T-helper 1 cell treated with Interleukin-12 subunit alpha and Interleukin-12 subunit beta and Interleukin-4 antibody, amounts not matched to agents 30 μg/mL and 1 μg/mL, for 36 hours (primary cell): ENCODE measurements around the gene ABCB10.
A peak's percentile ranks its signal among the peaks of the same experiment; 100 is the strongest.
"Not testable (repeated sequence)": the region's sequence is repeated elsewhere in the genome, so short reads cannot be mapped to it uniquely, and the experiment has no call there.

Experiments used
- H3K27ac Mint-ChIP-seq: one replicate; pipeline ENCODE4 v1.8.0; 2021; ENCODE audit warnings: mild to moderate bottlenecking, mixed read lengths
- H3K27me3 Mint-ChIP-seq: one replicate; pipeline ENCODE4 v1.8.0; 2021; ENCODE audit warnings: low read depth, mixed read lengths
- H3K36me3 Mint-ChIP-seq: one replicate; pipeline ENCODE4 v1.8.0; 2021; ENCODE audit warnings: low read depth, mixed read lengths
- H3K4me1 Mint-ChIP-seq: one replicate; pipeline ENCODE4 v1.8.0; 2021; ENCODE audit warnings: low read depth, mixed read lengths
- H3K4me3 Mint-ChIP-seq: one replicate; pipeline ENCODE4 v1.8.0; 2021; ENCODE audit warnings: mild to moderate bottlenecking, moderate library complexity, mixed read lengths
- H3K9me3 Mint-ChIP-seq: one replicate; pipeline ENCODE4 v1.8.0; 2021; ENCODE audit warnings: mixed read lengths

ABCB10 gene

GRCh38 chr1:229558460-229559335 lies at the start of gene ABCB10:
Gene ABCB10, minus strand, starts transcription at chr1:229558707. Its CDS starts 55 bp downstream, at chr1:229558652.
- H3K27ac Mint-ChIP-seq: peak within 1 kb of the TSS; percentile 89
- peaks cover 2% of the 10 kb centered on the region for H3K27me3 Mint-ChIP-seq
- H3K4me3 Mint-ChIP-seq: peak within 1 kb of the TSS; percentile 89
- H3K36me3 Mint-ChIP-seq: peaks cover 8% of the 10 kb centered on the region
- no peaks in the 10 kb centered on the region for H3K9me3 Mint-ChIP-seq
- H3K4me1 Mint-ChIP-seq: peaks cover 30% of the 10 kb centered on the region

DNA sequence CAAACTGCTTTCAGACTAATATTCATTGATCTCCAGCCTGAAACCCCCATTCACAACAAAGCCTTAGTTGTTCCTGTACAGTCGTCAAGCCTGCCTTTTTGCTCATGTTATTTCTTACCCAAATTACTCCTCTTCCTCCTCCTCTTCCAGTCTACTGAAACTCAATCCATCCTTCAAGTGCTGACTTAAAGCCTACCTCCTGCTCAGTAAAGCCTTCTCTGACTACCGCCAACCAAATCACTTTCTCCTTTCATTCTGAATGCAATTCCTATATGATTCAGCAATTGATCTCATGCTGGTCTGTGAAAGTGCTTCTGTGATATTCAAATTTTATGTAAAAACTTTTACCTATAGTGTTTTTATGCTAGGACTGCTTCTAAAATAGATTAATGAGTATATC lies 48.9 kb upstream of the ABCB10 start:
- no peaks in the 10 kb centered on the region for H3K4me1 Mint-ChIP-seq
- H3K36me3 Mint-ChIP-seq: peaks cover 45% of the 10 kb centered on the region
- H3K27me3 Mint-ChIP-seq: no peaks in the 10 kb centered on the region
- H3K9me3 Mint-ChIP-seq: no peaks in the 10 kb centered on the region
- H3K27ac Mint-ChIP-seq: no peak overlapping the region
- no peak overlapping the region for H3K4me3 Mint-ChIP-seq

DNA sequence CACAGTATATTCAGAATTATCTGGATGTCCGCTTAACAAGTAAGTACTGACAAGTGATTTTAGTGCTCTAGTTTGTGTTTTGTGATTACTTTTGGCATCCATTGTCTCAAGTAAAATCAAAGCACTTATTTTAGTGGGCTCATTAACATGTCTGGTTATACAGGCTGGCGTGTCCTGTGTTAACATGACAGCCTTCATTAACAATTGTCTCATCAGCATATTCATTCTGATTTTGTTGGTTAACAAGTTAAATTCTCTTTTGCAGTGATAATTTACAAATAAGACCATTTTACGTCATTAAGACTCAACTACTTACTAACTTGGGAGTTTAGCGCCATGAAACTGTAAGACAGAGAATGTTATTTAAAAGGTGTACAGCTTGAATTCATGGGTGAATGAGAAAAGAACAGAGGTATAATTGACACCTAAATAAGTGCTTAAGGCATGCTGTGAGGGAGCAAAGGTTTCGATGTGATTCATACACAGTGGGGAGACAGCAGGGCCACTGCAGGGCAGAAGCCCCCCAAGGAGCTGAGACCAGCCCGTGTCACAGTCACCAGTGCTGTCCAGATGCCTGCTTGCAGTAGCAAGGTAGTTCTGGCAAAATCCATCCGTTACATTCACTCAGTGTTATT lies 45.0 kb upstream of the ABCB10 start:
- Mint-ChIP-seq H3K9me3 (no peaks in the 10 kb centered on the region), H3K4me1 (peaks cover 3% of the 10 kb centered on the region), H3K27me3 (no peaks in the 10 kb centered on the region), H3K27ac (no peak overlapping the region), H3K36me3 (peaks cover 38% of the 10 kb centered on the region), H3K4me3 (no peak overlapping the region)

DNA sequence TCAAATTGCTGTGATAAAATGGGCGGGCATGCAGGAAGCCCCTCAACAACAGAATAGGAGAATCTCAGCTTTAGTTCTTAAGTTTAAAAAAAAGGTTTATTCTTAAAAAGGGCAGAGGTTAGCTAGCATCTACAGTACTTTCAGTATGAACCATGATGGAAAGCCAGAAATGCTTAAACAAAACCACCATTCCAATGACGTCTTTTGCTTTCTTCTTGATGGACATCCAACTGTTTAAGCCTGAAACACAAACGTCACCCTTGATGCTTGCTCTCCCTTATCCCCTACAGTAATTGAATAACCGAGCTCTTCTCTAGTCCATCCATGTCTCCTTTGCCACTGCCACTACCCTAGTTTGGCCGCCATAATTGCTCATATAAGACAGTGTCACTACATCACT lies 41.7 kb upstream of the ABCB10 start:
- peaks cover 4% of the 10 kb centered on the region for H3K4me1 Mint-ChIP-seq
- peaks cover 33% of the 10 kb centered on the region for H3K36me3 Mint-ChIP-seq
- H3K27me3 Mint-ChIP-seq: no peaks in the 10 kb centered on the region
- no peak overlapping the region for H3K27ac Mint-ChIP-seq
- no peak overlapping the region for H3K4me3 Mint-ChIP-seq
- no peaks in the 10 kb centered on the region for H3K9me3 Mint-ChIP-seq

- H3K36me3 Mint-ChIP-seq: peaks cover 37% of the 10 kb centered on the region
- no peak overlapping the region for H3K27ac Mint-ChIP-seq
- no peak overlapping the region for H3K4me3 Mint-ChIP-seq
- H3K9me3 Mint-ChIP-seq: no peaks in the 10 kb centered on the region
- H3K4me1 Mint-ChIP-seq: peaks cover 4% of the 10 kb centered on the region
- no peaks in the 10 kb centered on the region for H3K27me3 Mint-ChIP-seq
These were observed 40.9 kb upstream of the ABCB10 start for GRCh38 chr1:229599218-229599954.

GRCh38 chr1:229597877-229598276 lies 39.4 kb upstream of the ABCB10 start:
- H3K4me1 Mint-ChIP-seq: peaks cover 4% of the 10 kb centered on the region
- no peaks in the 10 kb centered on the region for H3K27me3 Mint-ChIP-seq
- H3K36me3 Mint-ChIP-seq: peaks cover 43% of the 10 kb centered on the region
- no peak overlapping the region for H3K27ac Mint-ChIP-seq
- no peak overlapping the region for H3K4me3 Mint-ChIP-seq
- H3K9me3 Mint-ChIP-seq: no peaks in the 10 kb centered on the region

DNA sequence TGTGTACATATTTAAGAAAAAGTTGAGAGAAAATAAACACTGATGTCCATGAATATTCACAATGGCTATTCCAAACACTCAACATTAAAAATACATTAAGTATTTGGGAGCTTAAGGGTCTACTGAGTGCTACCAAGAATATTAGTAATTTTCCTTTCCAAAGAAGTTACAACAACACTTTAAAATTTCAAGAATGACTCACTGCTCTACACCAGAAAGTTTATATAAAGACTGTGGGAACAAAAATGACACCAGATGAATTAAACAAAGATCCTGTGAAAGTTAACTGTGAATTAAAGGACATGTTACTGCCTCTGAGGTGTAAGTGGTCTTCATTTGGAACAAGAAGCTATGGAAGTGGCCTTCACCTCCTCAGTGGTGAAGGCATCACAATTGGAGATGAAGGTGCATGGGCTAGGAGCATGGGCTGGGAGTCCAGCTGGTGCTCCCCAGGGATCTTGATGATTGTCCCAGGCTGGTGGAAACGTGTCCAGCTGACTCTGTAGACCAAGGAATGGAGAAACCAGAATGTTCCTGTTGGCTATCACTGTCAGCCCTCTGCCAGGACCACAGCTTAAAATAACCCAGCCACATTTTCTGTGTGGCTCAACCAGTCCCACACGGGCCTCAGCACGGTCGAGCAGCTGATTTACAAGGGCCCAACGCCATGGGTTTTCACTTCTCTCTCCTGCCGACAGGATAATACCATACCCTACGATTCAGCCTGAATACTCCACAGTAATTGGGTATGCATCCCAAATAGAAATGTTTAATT lies 38.6 kb upstream of the ABCB10 start:
- Mint-ChIP-seq H3K4me1 (peaks cover 4% of the 10 kb centered on the region), H3K27me3 (no peaks in the 10 kb centered on the region), H3K36me3 (peaks cover 36% of the 10 kb centered on the region), H3K4me3 (no peak overlapping the region), H3K9me3 (no peaks in the 10 kb centered on the region), H3K27ac (no peak overlapping the region)

DNA sequence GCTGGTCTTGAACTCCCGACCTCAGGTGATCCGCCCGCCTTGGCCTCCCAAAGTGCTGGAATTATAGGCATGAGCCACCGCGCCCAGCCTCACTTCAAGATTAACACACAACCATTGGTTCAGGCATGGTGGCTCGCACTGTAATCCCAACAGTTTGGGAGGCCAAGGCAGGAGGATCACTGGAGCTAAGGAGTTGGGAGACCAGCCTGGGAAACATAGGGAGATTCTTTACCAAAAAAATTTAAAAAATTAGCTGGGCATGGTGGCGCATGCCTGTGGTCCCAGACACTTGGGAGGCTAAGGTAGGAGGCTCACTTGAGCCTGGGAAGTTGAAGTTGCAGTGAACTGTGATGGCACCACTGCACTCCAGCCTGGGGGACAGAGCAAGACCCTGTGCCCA lies 37.4 kb upstream of the ABCB10 start:
- not testable (repeated sequence) for H3K27me3 Mint-ChIP-seq, H3K4me3 Mint-ChIP-seq, H3K4me1 Mint-ChIP-seq, H3K27ac Mint-ChIP-seq, H3K9me3 Mint-ChIP-seq
- H3K36me3 Mint-ChIP-seq: peaks cover 28% of the 10 kb centered on the region

- peaks cover 22% of the 10 kb centered on the region for H3K36me3 Mint-ChIP-seq
- H3K4me1 Mint-ChIP-seq: peaks cover 2% of the 10 kb centered on the region
- H3K27me3 Mint-ChIP-seq: no peaks in the 10 kb centered on the region
- H3K9me3 Mint-ChIP-seq: no peaks in the 10 kb centered on the region
- H3K27ac Mint-ChIP-seq: no peak overlapping the region
- no peak overlapping the region for H3K4me3 Mint-ChIP-seq
These were observed 35.9 kb upstream of the ABCB10 start for GRCh38 chr1:229594227-229595008.

DNA sequence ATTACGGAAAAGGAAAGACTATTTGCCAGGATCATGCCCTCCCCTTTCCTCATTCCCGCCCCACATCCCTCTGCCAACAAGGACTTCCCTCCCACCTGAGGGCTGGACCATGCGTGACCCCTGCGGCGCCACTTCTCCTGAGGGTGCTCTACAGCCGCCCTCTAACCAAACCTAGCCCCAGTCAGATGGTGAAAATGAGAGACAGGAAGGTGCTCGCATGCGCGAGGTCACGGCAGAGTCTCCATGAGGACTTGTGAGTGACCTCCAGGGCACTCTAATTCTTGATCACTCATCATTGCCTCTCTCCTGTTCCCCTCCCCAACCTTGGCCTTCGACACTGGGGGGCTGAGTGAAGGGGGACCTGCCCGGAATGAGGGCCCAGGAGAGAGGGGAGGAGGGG lies 35.3 kb upstream of the ABCB10 start:
- no peaks in the 10 kb centered on the region for H3K9me3 Mint-ChIP-seq
- peaks cover 2% of the 10 kb centered on the region for H3K4me1 Mint-ChIP-seq
- H3K27me3 Mint-ChIP-seq: no peaks in the 10 kb centered on the region
- peaks cover 21% of the 10 kb centered on the region for H3K36me3 Mint-ChIP-seq
- H3K4me3 Mint-ChIP-seq: no peak overlapping the region
- H3K27ac Mint-ChIP-seq: no peak overlapping the region

- no peak overlapping the region for H3K27ac Mint-ChIP-seq
These were observed 31.6 kb upstream of the ABCB10 start for GRCh38 chr1:229590119-229590518.

DNA sequence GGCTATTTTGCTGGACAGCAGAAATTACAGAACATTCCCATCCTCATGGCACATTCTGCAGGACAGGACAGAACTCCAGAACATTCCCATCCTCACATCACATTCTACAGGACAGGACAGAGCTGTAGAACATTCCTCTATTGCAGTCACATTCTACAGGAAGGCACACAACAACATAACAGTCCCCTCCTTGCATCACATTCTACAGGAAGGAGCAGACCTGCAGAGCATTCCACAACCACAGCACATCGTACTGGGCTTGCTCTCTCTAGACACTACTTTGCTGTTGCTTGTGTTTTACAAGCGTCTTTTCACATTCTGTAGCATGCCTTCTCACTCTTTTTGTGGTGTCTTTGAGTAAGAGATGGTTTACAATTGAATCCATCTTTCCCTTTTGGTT lies 26.8 kb upstream of the ABCB10 start:
- H3K4me3 Mint-ChIP-seq: no peak overlapping the region

More at GRCh38 chr1:229590119-229590518, 31.6 kb upstream of the ABCB10 start:
- H3K4me3 Mint-ChIP-seq: no peak overlapping the region
- H3K27me3 Mint-ChIP-seq: no peaks in the 10 kb centered on the region
- no peaks in the 10 kb centered on the region for H3K9me3 Mint-ChIP-seq
- H3K4me1 Mint-ChIP-seq: no peaks in the 10 kb centered on the region
- peaks cover 16% of the 10 kb centered on the region for H3K36me3 Mint-ChIP-seq

GRCh38 chr1:229582715-229583114 lies 24.2 kb upstream of the ABCB10 start:
- H3K4me1 Mint-ChIP-seq: peaks cover 4% of the 10 kb centered on the region
- H3K27me3 Mint-ChIP-seq: peaks cover 19% of the 10 kb centered on the region
- H3K9me3 Mint-ChIP-seq: no peaks in the 10 kb centered on the region
- H3K36me3 Mint-ChIP-seq: no peaks in the 10 kb centered on the region
- no peak overlapping the region for H3K4me3 Mint-ChIP-seq
- no peak overlapping the region for H3K27ac Mint-ChIP-seq

More for the DNA sequence above, 26.8 kb upstream of the ABCB10 start:
- no peaks in the 10 kb centered on the region for H3K4me1 Mint-ChIP-seq
- peaks cover 6% of the 10 kb centered on the region for H3K27me3 Mint-ChIP-seq
- no peaks in the 10 kb centered on the region for H3K9me3 Mint-ChIP-seq
- H3K27ac Mint-ChIP-seq: peak overlapping the region; percentile 59
- H3K36me3 Mint-ChIP-seq: no peaks in the 10 kb centered on the region
